Bronchial epithelial cell (primary cell): ENCODE data around the gene ATP13A1. TPM values are rescaled to one million over a fixed set of nuclear protein-coding genes. Genes with fewer than 3 reads are reported as not detected.

Experiments used
- DNase-seq: peaks from one replicate; pipeline ENCODE4 v3.0.0-alpha.2; 2010; ENCODE audit warnings: low read depth
- FAIRE-seq: peaks from 2 replicates; lab custom pipeline; 2011; peaks lifted over from hg19 to GRCh38; lab: Jason Lieb, UNC
- H3K27me3 ChIP-seq: 2 replicates; pipeline ENCODE4 v1.5.1; 2011; ENCODE audit warnings: low read length; ENCODE audit not compliant: control insufficient read depth, insufficient read depth
- H3K36me3 ChIP-seq: 2 replicates; pipeline ENCODE4 v1.5.1; 2011; ENCODE audit warnings: low read length; ENCODE audit not compliant: control insufficient read depth, insufficient read depth
- H3K4me3 ChIP-seq: 2 replicates; pipeline ENCODE4 v1.5.1; 2011; ENCODE audit warnings: mild to moderate bottlenecking, low read depth, low read length, control low read depth
- total RNA-seq: library from RNA; depleted of rRNA; stranded (reverse); fragments of >200 nt; gene quantifications from 2 replicates; pipeline ENCODE4 v1.2.1, GENCODE V29; 2014
- TF ChIP-seq, protein P1 (sequence below): IDR thresholded peaks from 2 replicates; pipeline ENCODE4 v1.5.1; 2011; ENCODE audit warnings: mild to moderate bottlenecking, moderate library complexity, low read length, control low read depth, inconsistent platforms; ENCODE audit not compliant: insufficient read depth, severe bottlenecking

Gene ATP13A1
- total RNA-seq, 1 donor from 2014 or later = 20.3 TPM

DNA sequence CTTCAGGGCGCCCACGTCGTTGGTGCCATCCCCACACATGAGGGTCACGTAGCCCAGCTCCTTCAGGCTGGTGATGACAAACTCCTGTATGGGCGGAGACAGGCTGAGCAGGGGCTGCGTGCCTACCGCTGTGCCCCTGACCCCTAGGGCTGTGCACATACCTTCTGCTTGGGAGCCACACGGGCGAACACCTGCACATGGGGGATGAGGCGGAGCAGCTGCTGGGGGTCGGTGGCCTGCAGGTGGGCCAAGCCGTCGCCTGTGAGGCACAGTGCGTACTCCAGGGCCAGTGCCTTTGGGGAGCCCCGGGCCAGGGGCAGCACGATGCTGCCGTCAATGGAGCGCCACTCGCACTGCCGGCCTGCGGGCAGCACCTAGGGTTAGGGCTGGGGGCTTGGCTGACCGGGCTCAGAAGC lies 13.9 kb downstream of the ATP13A1 start:
- Histone ChIP-seq H3K27me3 (no peaks in the 10 kb centered on the region), H3K36me3 (peaks cover 58% of the 10 kb centered on the region), H3K4me3 (no peak overlapping the region)
- no peak for FAIRE-seq
- TF ChIP-seq, protein P1, sequence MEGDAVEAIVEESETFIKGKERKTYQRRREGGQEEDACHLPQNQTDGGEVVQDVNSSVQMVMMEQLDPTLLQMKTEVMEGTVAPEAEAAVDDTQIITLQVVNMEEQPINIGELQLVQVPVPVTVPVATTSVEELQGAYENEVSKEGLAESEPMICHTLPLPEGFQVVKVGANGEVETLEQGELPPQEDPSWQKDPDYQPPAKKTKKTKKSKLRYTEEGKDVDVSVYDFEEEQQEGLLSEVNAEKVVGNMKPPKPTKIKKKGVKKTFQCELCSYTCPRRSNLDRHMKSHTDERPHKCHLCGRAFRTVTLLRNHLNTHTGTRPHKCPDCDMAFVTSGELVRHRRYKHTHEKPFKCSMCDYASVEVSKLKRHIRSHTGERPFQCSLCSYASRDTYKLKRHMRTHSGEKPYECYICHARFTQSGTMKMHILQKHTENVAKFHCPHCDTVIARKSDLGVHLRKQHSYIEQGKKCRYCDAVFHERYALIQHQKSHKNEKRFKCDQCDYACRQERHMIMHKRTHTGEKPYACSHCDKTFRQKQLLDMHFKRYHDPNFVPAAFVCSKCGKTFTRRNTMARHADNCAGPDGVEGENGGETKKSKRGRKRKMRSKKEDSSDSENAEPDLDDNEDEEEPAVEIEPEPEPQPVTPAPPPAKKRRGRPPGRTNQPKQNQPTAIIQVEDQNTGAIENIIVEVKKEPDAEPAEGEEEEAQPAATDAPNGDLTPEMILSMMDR = no peak
- DNase-seq = no peak

DNA sequence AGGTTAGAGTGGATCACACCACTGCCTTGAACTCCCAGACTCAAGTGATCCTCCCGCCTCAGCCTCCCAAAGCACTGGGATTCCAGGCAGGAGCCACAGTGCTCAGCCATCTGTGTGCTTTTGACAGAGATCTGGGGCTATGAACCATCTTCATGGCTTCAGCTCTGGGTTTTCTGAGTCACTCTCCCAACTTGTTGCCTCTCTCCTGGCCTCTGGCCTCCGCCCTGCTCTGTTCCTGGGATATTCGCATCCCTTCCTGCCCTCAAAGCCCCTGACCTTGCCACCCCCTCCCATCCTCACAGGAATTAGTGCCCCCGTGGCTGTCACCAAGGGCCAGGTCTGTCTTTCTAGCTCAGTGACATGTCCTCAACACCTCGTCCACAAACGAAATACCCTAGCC lies 14.3 kb downstream of the ATP13A1 start:
- H3K4me3 ChIP-seq = no peak overlapping the region
- DNase-seq (no peak), FAIRE-seq (no peak)
- H3K36me3 ChIP-seq = peaks cover 55% of the 10 kb centered on the region
- TF ChIP-seq, protein P1 = no peak
- no peaks in the 10 kb centered on the region for H3K27me3 ChIP-seq

DNA sequence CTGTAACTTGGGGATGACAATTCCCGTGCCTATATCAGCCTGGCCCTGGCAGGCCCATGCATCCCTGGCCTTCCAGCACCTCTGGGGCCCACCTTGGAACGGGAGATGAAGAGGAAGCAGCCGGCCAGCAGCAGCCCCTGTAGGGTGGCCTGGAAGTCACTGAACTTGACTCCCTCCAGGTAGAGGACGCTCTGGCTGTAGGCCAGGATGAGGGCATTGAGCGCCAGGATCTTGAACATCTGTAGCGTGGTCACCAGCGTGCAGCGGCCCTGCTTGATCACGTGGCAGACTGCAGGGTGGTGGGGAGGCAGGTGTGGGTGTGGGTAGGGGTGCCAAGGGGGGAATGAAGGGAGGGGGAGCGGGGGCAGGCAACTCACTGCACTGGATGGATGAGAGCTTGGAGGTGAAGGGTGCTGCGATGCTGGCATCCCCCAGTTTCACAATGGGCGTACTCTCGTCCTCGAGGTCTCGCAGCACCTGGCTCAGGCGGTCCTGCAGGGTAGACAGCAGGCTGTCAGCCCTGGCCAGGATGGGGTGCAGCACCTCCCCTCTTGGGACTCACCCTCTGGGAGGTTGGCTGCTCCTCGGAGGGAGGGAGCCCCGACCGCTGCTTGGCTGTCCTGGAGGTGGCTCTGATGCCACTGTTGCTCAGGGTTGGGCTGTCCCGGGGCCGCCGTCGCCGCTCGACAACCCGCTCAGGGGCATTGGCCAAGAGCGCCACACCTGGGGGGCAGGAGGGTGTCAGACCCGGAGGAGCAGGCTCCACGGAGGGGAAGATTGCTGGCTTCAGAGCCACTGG lies 16.2 kb downstream of the ATP13A1 start:
- TF ChIP-seq, protein P1 = no peak
- H3K36me3 ChIP-seq = peaks cover 45% of the 10 kb centered on the region
- H3K27me3 ChIP-seq = no peaks in the 10 kb centered on the region
- FAIRE-seq (no peak), DNase-seq (no peak)
- no peak overlapping the region for H3K4me3 ChIP-seq

DNA sequence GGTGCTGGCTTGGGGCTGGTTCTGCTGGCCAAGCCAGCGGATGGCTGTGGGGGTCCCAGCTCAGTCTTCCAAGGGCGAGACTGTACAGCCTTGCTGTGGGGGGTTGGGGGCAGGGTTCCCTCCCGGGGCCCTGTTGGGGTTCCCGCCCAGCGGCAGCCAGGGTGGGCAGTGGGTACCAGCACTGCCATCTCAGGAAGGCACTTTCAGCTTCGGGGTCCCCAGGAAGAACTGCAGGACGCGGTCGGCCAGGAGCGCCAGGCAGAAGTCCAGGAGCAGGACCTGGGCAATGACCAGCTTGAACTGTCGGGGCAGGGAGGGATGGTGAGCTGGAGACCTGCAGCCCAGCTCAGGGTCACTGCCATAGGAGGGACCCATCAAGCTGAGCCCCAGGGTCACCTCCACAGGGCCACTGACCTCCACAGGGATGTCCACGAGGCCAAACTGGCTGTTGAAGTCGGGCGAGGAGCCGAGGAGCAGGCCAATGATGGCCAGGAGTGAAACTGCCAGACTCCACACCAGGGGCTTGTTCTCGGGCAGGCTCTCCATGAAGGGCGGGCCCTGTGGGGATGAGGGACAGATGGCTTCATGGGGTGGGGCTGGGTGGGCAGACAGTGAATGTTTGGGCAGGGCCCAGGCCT lies 18.1 kb downstream of the ATP13A1 start:
- Histone ChIP-seq H3K27me3 (no peaks in the 10 kb centered on the region), H3K36me3 (peaks cover 30% of the 10 kb centered on the region), H3K4me3 (no peak overlapping the region)
- FAIRE-seq (no peak), DNase-seq (no peak)
- TF ChIP-seq, protein P1 = no peak

DNA sequence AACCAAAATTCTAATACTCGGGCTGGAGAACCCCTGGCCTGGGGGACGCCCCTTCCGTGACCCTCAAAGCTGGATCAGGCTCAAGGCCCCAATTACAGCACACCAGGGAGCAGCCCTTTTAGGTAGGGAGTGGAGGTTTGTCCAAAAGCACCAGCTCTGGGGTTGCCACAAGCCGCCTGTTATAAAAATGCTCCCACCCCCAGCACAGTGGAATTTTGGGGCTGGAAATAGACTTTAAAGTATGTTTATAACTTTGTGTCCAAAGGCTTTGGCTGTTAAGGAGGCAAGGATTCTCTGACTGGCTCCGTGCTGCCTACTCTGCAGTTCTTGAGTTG lies 19.5 kb downstream of the ATP13A1 start:
- DNase-seq = no peak
- no peak overlapping the region for H3K4me3 ChIP-seq
- H3K36me3 ChIP-seq = peaks cover 20% of the 10 kb centered on the region
- no peaks in the 10 kb centered on the region for H3K27me3 ChIP-seq
- TF ChIP-seq, protein P1 = no peak
- FAIRE-seq = no peak
